Common myeloid progenitor, CD34-positive (primary cell): ENCODE results near the gene AMMECR1.

ENCODE experiments used
- CTCF ChIA-PET: fragments of 350-600 bp; sonication (Branson Sonifier 250); formaldehyde crosslinking; loops from one replicate; lab custom pipeline; 2021; ENCODE audit warnings: antibody characterized with exemption; lab: Charles Lee
- POLR2A ChIA-PET: fragments of 350-600 bp; sonication (Branson Sonifier 250); formaldehyde crosslinking; loops from one replicate; lab custom pipeline; 2021; ENCODE audit warnings: antibody characterized with exemption; lab: Charles Lee
- DNase-seq, 3 donors: peaks; one replicate each; pipeline versions ENCODE4 v3.0.0 to v3.0.0-alpha.2; 2013
- H3K27ac ChIP-seq, 2 experiments: 1 replicate in 1 of 2; 2 replicates in 1 of 2; pipeline ENCODE4 v1.7.0; 2013; ENCODE audit warnings: inconsistent platforms in 2 of 2, low read length in 2 of 2, mild to moderate bottlenecking in 2 of 2, low read depth in 1 of 2, moderate library complexity in 1 of 2; ENCODE audit not compliant: severe bottlenecking in 2 of 2, insufficient read depth in 1 of 2, poor library complexity in 1 of 2
- H3K27me3 ChIP-seq, 5 experiments: replicated peaks in 2 of 5; 1 replicate in 3 of 5; 2 replicates in 2 of 5; pipeline versions ENCODE4 v1.6.1 to v1.7.0; 2013; ENCODE audit warnings: low read length in 4 of 5, mild to moderate bottlenecking in 2 of 5, moderate library complexity in 2 of 5, inconsistent platforms in 1 of 5; ENCODE audit not compliant: insufficient read depth in 5 of 5, control insufficient read depth in 4 of 5
- H3K36me3 ChIP-seq, 4 experiments: 1 replicate in 2 of 4; 2 replicates in 2 of 4; pipeline versions ENCODE4 v1.6.1 to v1.7.0; 2013; ENCODE audit warnings: low read length in 3 of 4, control low read depth in 1 of 4, mild to moderate bottlenecking in 1 of 4; ENCODE audit not compliant: control insufficient read depth in 4 of 4, insufficient read depth in 4 of 4
- H3K4me1 ChIP-seq, 4 experiments: 1 replicate in 3 of 4; 2 replicates in 1 of 4; pipeline versions ENCODE4 v1.6.1 to v1.7.1; 2013; ENCODE audit warnings: low read length in 3 of 4, mild to moderate bottlenecking in 3 of 4, control low read depth in 1 of 4, inconsistent platforms in 1 of 4, moderate library complexity in 1 of 4; ENCODE audit not compliant: control insufficient read depth in 4 of 4, insufficient read depth in 4 of 4; ENCODE audit errors: control extremely low read depth in 1 of 4
- H3K4me3 ChIP-seq, 7 experiments: 1 replicate in 4 of 7; 2 replicates in 3 of 7; pipeline versions ENCODE4 v1.5.1 to v1.7.0; 2013; ENCODE audit warnings: mild to moderate bottlenecking in 7 of 7, low read length in 6 of 7, moderate library complexity in 6 of 7, inconsistent platforms in 2 of 7, low read depth in 2 of 7, control low read depth in 1 of 7; ENCODE audit not compliant: insufficient read depth in 4 of 7, control insufficient read depth in 1 of 7; ENCODE audit errors: extremely low read depth in 1 of 7
- H3K9me3 ChIP-seq, 5 experiments: 1 replicate in 4 of 5; 2 replicates in 1 of 5; pipeline versions ENCODE4 v1.6.1 to v1.7.1; 2013; ENCODE audit warnings: low read length in 4 of 5, mild to moderate bottlenecking in 2 of 5, inconsistent platforms in 1 of 5, low read depth in 1 of 5, moderate library complexity in 1 of 5; ENCODE audit not compliant: control insufficient read depth in 4 of 5, insufficient read depth in 2 of 5; ENCODE audit errors: control extremely low read depth in 1 of 5
- WGBS: methylation state at CpG from one replicate; pipeline ENCODE4 v1.1.5; 2013; ENCODE audit not compliant: insufficient coverage; 5-methylcytosine and 5-hydroxymethylcytosine counted together

AMMECR1 gene

GRCh38 chrX:110188701-110189558 lies 129.0 kb downstream of the AMMECR1 start:
- WGBS: 92% methylated on average over 2 of the region's 4 CpGs
- Histone ChIP-seq H3K4me3 (no peak overlapping the region), H3K36me3 (peaks cover 0 to 2% (median 1%) of the 10 kb centered on the region in 4 experiments), H3K4me1 (peaks cover 0 to 7% (median 3%) of the 10 kb centered on the region in 4 experiments), H3K27ac (no peak overlapping the region), H3K9me3 (peaks cover 0 to 3% (median 0%) of the 10 kb centered on the region in 5 experiments), H3K27me3 (no peaks in the 10 kb centered on the region)
- POLR2A ChIA-PET: no interaction called here
- peak in 2 of 3 donors; percentile 17 to 34 for DNase-seq
- CTCF ChIA-PET: interaction anchor here (1.1 to 1.2 kb wide), 2 partner anchors 11 to 219 kb away, joined by 3 read pairs; no protein-coding TSS in a partner anchor

- ChIA-PET CTCF (no interaction called here), POLR2A (no interaction called here)
- H3K9me3 ChIP-seq: peaks cover 0 to 3% (median 0%) of the 10 kb centered on the region in 5 experiments
- DNase-seq: no peak
- peaks cover 0 to 5% (median 3%) of the 10 kb centered on the region in 4 experiments for H3K36me3 ChIP-seq
- H3K4me3 ChIP-seq: no peak overlapping the region
- H3K27ac ChIP-seq: no peak overlapping the region
- no peaks in the 10 kb centered on the region for H3K4me1 ChIP-seq
- H3K27me3 ChIP-seq: no peaks in the 10 kb centered on the region
- WGBS: 100% methylated on average over 2 of the region's 2 CpGs
Observed at GRCh38 chrX:110183314-110183713, 134.6 kb downstream of the AMMECR1 start.

- peaks cover 0 to 5% (median 3%) of the 10 kb centered on the region in 4 experiments for H3K36me3 ChIP-seq
- no peak for DNase-seq
- CTCF ChIA-PET: no interaction called here
- H3K27me3 ChIP-seq: no peaks in the 10 kb centered on the region
- H3K27ac ChIP-seq: no peak overlapping the region
- POLR2A ChIA-PET: no interaction called here
- 83% methylated on average over 6 of the region's 6 CpGs for WGBS
- H3K4me1 ChIP-seq: peaks cover 0 to 4% (median 0%) of the 10 kb centered on the region in 4 experiments
- peaks cover 0 to 3% (median 0%) of the 10 kb centered on the region in 5 experiments for H3K9me3 ChIP-seq
- no peak overlapping the region for H3K4me3 ChIP-seq
Observed at GRCh38 chrX:110182865-110183264, 135.0 kb downstream of the AMMECR1 start.

- H3K27me3 ChIP-seq: no peaks in the 10 kb centered on the region
- ChIA-PET POLR2A (no interaction called here), CTCF (no interaction called here)
- H3K4me1 ChIP-seq: peaks cover 0 to 4% (median 0%) of the 10 kb centered on the region in 4 experiments
- no peak for DNase-seq
- 63% methylated on average over 1 of the region's 1 CpG for WGBS
- peaks cover 0 to 3% (median 0%) of the 10 kb centered on the region in 5 experiments for H3K9me3 ChIP-seq
- H3K36me3 ChIP-seq: peaks cover 0 to 5% (median 3%) of the 10 kb centered on the region in 4 experiments
- no peak overlapping the region for H3K4me3 ChIP-seq
- no peak overlapping the region for H3K27ac ChIP-seq
Observed at GRCh38 chrX:110182362-110182761, 135.5 kb downstream of the AMMECR1 start.

- ChIA-PET CTCF (no interaction called here), POLR2A (no interaction called here)
- Histone ChIP-seq H3K4me1 (peaks cover 0 to 4% (median 0%) of the 10 kb centered on the region in 4 experiments), H3K4me3 (no peak overlapping the region), H3K27ac (no peak overlapping the region), H3K9me3 (peaks cover 0 to 3% (median 0%) of the 10 kb centered on the region in 5 experiments), H3K36me3 (peaks cover 0 to 9% (median 5%) of the 10 kb centered on the region in 4 experiments), H3K27me3 (no peaks in the 10 kb centered on the region)
- DNase-seq: no peak
- WGBS: no CpG with 5 or more reads among the region's 2 CpGs
Observed at GRCh38 chrX:110181459-110182137, 136.3 kb downstream of the AMMECR1 start.

GRCh38 chrX:110180928-110181310 lies 137.0 kb downstream of the AMMECR1 start:
- WGBS: 92% methylated on average over 4 of the region's 6 CpGs
- Histone ChIP-seq H3K27me3 (no peaks in the 10 kb centered on the region), H3K4me1 (peaks cover 0 to 4% (median 0%) of the 10 kb centered on the region in 4 experiments), H3K4me3 (no peak overlapping the region), H3K27ac (no peak overlapping the region), H3K9me3 (peaks cover 0 to under 1% (median 0%) of the 10 kb centered on the region in 5 experiments), H3K36me3 (peaks cover 0 to 11% (median 5%) of the 10 kb centered on the region in 4 experiments)
- POLR2A ChIA-PET: no interaction called here
- DNase-seq: no peak
- CTCF ChIA-PET: no interaction called here
